ENCODE measurements around the gene CTSK. TPM values are rescaled to one million over a fixed set of nuclear protein-coding genes. Genes with fewer than 3 reads are reported as not detected.

The CTSK gene
- total RNA-seq, 4 donors from 2014 or later: 29.5 to 49.3 (median 32.7) TPM

DNA sequence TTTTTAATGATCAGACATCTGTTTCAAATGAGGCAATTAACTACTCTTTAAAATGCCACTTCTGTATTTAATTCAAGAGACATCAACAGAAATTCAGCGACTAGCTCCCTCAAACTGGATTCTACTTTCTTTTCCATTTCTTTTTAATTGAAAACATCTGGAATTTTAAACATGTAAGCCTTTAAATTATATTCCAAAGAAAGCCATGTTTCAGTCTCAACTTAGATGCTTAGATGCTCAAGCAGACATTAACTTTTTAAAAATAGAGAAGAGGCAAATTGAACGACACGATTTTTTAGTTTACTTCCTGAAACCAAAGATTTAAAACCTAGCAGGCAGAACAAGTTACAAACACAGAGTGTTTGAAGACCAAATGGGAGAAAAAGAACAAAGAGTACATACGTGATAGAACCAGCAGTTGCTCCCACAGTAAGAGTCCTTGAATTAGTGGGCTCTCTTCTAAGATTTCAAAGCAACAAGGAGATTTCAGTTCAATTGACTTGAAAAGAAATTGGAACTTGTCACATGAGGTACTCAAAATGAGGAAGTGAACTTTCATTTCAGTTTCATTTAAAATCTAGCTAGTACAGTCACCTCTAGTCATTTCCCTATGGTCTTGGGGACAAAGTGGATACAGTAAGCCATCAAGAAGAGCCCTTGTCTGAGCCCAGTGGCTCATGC, 42.6 kb downstream of the CTSK start, which contains the start of gene CTSS:
Gene CTSS, minus strand, starts transcription at position 483 of the 681 bp plus-strand sequence. CDS start 1,015 bp downstream, outside the sequence.
- intact Hi-C loops (cut with DNase I): no loop called here
- Histone ChIP-seq H3K36me3 (no peaks in the 10 kb centered on the region), H3K9me3 (no peaks in the 10 kb centered on the region), H3K4me3 (peak within 1 kb of the TSS; percentile 30 to 54 (median 40)), H3K4me1 (peaks cover 0 to 5% (median 0%) of the 10 kb centered on the region in 4 donors), H3K27ac (replicated peaks in 1 of 4) (peak within 1 kb of the TSS; percentile 19 to 63 (median 45)), H3K27me3 (no peaks in the 10 kb centered on the region)
- 31% methylated on average over 4 of the region's 4 CpGs for WGBS
- no peak for DNase-seq (ENCODE audit: extremely low spot score)
- TF ChIP-seq, protein P1, sequence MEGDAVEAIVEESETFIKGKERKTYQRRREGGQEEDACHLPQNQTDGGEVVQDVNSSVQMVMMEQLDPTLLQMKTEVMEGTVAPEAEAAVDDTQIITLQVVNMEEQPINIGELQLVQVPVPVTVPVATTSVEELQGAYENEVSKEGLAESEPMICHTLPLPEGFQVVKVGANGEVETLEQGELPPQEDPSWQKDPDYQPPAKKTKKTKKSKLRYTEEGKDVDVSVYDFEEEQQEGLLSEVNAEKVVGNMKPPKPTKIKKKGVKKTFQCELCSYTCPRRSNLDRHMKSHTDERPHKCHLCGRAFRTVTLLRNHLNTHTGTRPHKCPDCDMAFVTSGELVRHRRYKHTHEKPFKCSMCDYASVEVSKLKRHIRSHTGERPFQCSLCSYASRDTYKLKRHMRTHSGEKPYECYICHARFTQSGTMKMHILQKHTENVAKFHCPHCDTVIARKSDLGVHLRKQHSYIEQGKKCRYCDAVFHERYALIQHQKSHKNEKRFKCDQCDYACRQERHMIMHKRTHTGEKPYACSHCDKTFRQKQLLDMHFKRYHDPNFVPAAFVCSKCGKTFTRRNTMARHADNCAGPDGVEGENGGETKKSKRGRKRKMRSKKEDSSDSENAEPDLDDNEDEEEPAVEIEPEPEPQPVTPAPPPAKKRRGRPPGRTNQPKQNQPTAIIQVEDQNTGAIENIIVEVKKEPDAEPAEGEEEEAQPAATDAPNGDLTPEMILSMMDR (IDR thresholded peaks at IDR 0.05): no peak
- TF ChIP-seq POLR2A (IDR thresholded peaks at IDR 0.05; ENCODE audit: low read depth) (no peak), EP300 (IDR thresholded peaks at IDR 0.05) (no peak), POLR2AphosphoS5 (IDR thresholded peaks at IDR 0.05) (no peak)

DNA sequence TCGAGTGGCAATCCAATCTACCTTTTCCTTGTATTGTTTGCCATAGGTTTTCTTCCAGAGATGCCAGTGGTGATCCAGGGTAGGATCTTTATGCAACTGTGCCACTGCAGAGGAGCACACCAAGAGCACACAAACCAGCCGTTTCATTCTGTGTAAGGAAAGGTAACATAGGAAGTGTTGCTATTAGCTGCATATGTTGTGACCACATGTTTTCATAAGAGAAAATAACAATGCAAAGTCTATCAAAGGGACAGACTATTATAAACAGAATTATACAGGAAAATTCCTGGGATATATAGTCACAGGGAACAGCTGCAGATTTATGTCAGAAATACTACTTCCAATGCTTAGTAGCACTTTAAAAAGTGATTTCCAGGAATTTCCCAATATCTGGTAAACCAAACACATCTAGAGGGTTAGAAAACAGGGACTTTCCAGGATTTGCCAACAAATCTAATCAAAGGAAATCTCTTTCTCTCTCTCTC, 43.4 kb downstream of the CTSK start:
- peak overlapping the region in 1 of 4 donors; percentile 19 for H3K27ac ChIP-seq (replicated peaks in 1 of 4)
- peak overlapping the region; percentile 30 to 54 (median 40) for H3K4me3 ChIP-seq
- TF ChIP-seq EP300 (IDR thresholded peaks at IDR 0.05) (no peak), POLR2A (IDR thresholded peaks at IDR 0.05; ENCODE audit: low read depth) (no peak), POLR2AphosphoS5 (IDR thresholded peaks at IDR 0.05) (no peak)
- TF ChIP-seq, protein P1 (IDR thresholded peaks at IDR 0.05): no peak
- DNase-seq (ENCODE audit: extremely low spot score): no peak
- intact Hi-C loops (cut with DNase I): no loop called here
- 53% methylated on average over 2 of the region's 2 CpGs for WGBS
- peaks cover 0 to 5% (median 0%) of the 10 kb centered on the region in 4 donors for H3K4me1 ChIP-seq
- H3K36me3 ChIP-seq: no peaks in the 10 kb centered on the region
- H3K9me3 ChIP-seq: no peaks in the 10 kb centered on the region
- H3K27me3 ChIP-seq: no peaks in the 10 kb centered on the region

DNA sequence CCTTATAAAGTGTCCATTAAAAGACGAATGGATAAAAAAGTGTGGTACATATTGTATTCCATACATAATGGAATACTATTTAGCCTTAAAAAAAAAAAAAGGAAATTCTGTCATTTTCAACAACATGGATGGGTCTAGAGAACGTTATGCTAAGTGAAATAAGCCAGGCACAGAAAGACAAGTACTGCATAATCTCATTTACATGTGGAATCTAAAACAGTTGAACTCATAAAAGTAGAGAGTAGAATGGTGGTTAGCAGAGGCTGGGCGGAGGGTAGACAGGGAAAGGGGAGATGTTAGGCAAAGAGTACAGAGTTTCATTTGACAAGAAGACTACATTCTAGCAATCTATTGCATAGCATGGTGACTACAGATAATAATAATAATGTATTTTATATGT, 45.0 kb downstream of the CTSK start:
- no peaks in the 10 kb centered on the region for H3K27me3 ChIP-seq
- H3K4me1 ChIP-seq: peaks cover 0 to 5% (median 0%) of the 10 kb centered on the region in 4 donors
- no peak overlapping the region for H3K27ac ChIP-seq (replicated peaks in 1 of 4)
- TF ChIP-seq, protein P1 (IDR thresholded peaks at IDR 0.05): no peak
- TF ChIP-seq POLR2A (IDR thresholded peaks at IDR 0.05; ENCODE audit: low read depth): no peak
- TF ChIP-seq POLR2AphosphoS5 (IDR thresholded peaks at IDR 0.05): no peak
- no peak for TF ChIP-seq EP300 (IDR thresholded peaks at IDR 0.05)
- no peak overlapping the region for H3K4me3 ChIP-seq
- H3K36me3 ChIP-seq: no peaks in the 10 kb centered on the region
- intact Hi-C loops (cut with DNase I): no loop called here
- WGBS: 81% methylated on average over 3 of the region's 3 CpGs
- no peak for DNase-seq (ENCODE audit: extremely low spot score)
- no peaks in the 10 kb centered on the region for H3K9me3 ChIP-seq

DNA sequence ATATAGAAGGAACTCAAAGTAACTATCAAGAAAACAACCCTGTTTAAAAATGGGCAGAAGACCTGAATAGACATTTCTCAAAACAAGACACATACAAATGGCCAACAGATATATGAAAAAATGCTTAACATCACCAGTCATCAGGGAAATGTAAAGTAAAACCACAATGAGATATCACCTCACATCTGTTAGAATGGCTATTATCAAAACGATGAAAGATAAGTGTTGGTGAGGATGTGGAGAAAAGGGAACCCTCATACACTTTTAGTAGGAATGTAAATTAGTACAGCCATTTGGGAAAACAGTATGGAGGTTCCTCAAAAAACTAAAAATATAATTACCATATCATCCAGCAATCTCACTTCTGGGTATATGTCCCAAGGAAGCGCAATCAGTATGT, 45.5 kb downstream of the CTSK start:
- Histone ChIP-seq H3K36me3 (no peaks in the 10 kb centered on the region), H3K27me3 (no peaks in the 10 kb centered on the region), H3K9me3 (no peaks in the 10 kb centered on the region), H3K27ac (replicated peaks in 1 of 4) (no peak overlapping the region), H3K4me3 (no peak overlapping the region), H3K4me1 (peaks cover 0 to 5% (median 0%) of the 10 kb centered on the region in 4 donors)
- DNase-seq (ENCODE audit: extremely low spot score): no peak
- TF ChIP-seq POLR2AphosphoS5 (IDR thresholded peaks at IDR 0.05): no peak
- TF ChIP-seq, protein P1 (IDR thresholded peaks at IDR 0.05): no peak
- no peak for TF ChIP-seq EP300 (IDR thresholded peaks at IDR 0.05)
- TF ChIP-seq POLR2A (IDR thresholded peaks at IDR 0.05; ENCODE audit: low read depth): no peak
- WGBS: 78% methylated on average over 2 of the region's 2 CpGs
- intact Hi-C loops (cut with DNase I): no loop called here

All from esophagus muscularis mucosa (tissue), 4 donors.